ENCODE measurements around the gene ANKRD53. TPM values are rescaled to one million over a fixed set of nuclear protein-coding genes. Genes with fewer than 3 reads are reported as not detected.

The ANKRD53 gene
- total RNA-seq, 1 donor from 2014 or later: 2.5 TPM

DNA sequence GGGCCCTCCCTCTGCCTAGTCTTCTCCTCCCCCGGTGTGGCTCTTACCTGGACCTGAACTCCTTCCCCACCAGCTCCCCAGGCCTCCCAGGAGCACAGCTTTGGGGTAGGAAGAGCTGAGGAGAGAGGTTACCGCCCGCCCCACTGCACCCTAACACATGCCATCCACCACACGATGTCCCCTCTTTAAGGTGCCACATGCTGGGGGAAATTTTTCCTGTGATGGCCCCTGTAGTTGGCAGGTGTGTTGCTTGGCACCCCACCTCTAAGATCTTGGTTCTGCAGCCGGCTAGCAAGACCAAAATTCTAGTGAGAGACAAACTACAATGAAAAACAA is 23.1 kb downstream of the ANKRD53 start:
- Mint-ChIP-seq H3K4me1 (peaks cover 9% of the 10 kb centered on the region), H3K9me3 (no peaks in the 10 kb centered on the region), H3K4me3 (no peak overlapping the region), H3K36me3 (ENCODE audit: low read depth) (no peaks in the 10 kb centered on the region), H3K27ac (no peak overlapping the region), H3K27me3 (peaks cover 11% of the 10 kb centered on the region)
- intact Hi-C loops (cut with micrococcal nuclease): loop anchor here (1.0 to 5.0 kb wide), 5 partner anchors 17 to 699 kb away; partner anchors contain the start of gene FAM136A
- DNase-seq: no peak
- POLR2A ChIA-PET: interaction anchor here (0.5 to 1.0 kb wide), 4 partner anchors 36 to 812 kb away, joined by 3 to 4 read pairs (median 4); no protein-coding TSS in a partner anchor
- CTCF ChIA-PET: interaction anchor here (0.6 to 2.4 kb wide), 11 partner anchors 12 to 212 kb away, joined by 3 to 24 read pairs (median 3); no protein-coding TSS in a partner anchor
- TF ChIP-seq, protein P1, sequence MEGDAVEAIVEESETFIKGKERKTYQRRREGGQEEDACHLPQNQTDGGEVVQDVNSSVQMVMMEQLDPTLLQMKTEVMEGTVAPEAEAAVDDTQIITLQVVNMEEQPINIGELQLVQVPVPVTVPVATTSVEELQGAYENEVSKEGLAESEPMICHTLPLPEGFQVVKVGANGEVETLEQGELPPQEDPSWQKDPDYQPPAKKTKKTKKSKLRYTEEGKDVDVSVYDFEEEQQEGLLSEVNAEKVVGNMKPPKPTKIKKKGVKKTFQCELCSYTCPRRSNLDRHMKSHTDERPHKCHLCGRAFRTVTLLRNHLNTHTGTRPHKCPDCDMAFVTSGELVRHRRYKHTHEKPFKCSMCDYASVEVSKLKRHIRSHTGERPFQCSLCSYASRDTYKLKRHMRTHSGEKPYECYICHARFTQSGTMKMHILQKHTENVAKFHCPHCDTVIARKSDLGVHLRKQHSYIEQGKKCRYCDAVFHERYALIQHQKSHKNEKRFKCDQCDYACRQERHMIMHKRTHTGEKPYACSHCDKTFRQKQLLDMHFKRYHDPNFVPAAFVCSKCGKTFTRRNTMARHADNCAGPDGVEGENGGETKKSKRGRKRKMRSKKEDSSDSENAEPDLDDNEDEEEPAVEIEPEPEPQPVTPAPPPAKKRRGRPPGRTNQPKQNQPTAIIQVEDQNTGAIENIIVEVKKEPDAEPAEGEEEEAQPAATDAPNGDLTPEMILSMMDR (IDR thresholded peaks at IDR 0.05): no peak
- no peak for ATAC-seq (ENCODE audit: low read depth)

- ChIA-PET POLR2A (interaction anchor here (0.6 to 1.0 kb wide), 2 partner anchors 66 to 212 kb away, joined by 3 to 4 read pairs; no protein-coding TSS in a partner anchor), CTCF (interaction anchor here (0.6 to 2.4 kb wide), 10 partner anchors 13 to 213 kb away, joined by 3 to 24 read pairs (median 3); no protein-coding TSS in a partner anchor)
- Mint-ChIP-seq H3K27me3 (peaks cover 11% of the 10 kb centered on the region), H3K9me3 (no peaks in the 10 kb centered on the region), H3K4me1 (peaks cover 9% of the 10 kb centered on the region), H3K4me3 (no peak overlapping the region), H3K36me3 (ENCODE audit: low read depth) (no peaks in the 10 kb centered on the region), H3K27ac (no peak overlapping the region)
- ATAC-seq (ENCODE audit: low read depth) (no peak), DNase-seq (no peak)
- TF ChIP-seq, protein P1 (IDR thresholded peaks at IDR 0.05): no peak
- intact Hi-C loops (cut with micrococcal nuclease): loop anchor here (1.0 to 5.0 kb wide), 5 partner anchors 18 to 700 kb away; partner anchors contain the start of gene FAM136A
Measured at GRCh38 chr2:71001981-71002570, 23.6 kb downstream of the ANKRD53 start.

GRCh38 chr2:71003396-71003795 is 25.0 kb downstream of the ANKRD53 start:
- Mint-ChIP-seq H3K36me3 (ENCODE audit: low read depth) (no peaks in the 10 kb centered on the region), H3K9me3 (no peaks in the 10 kb centered on the region), H3K4me1 (peaks cover 9% of the 10 kb centered on the region), H3K27ac (no peak overlapping the region), H3K27me3 (peaks cover 11% of the 10 kb centered on the region), H3K4me3 (no peak overlapping the region)
- POLR2A ChIA-PET: no interaction called here
- DNase-seq (no peak), ATAC-seq (ENCODE audit: low read depth) (no peak)
- intact Hi-C loops (cut with micrococcal nuclease): loop anchor here (5.0 kb wide), 2 partner anchors 131 to 701 kb away; partner anchors contain the start of gene FAM136A
- CTCF ChIA-PET: no interaction called here
- TF ChIP-seq, protein P1 (IDR thresholded peaks at IDR 0.05): no peak

DNA sequence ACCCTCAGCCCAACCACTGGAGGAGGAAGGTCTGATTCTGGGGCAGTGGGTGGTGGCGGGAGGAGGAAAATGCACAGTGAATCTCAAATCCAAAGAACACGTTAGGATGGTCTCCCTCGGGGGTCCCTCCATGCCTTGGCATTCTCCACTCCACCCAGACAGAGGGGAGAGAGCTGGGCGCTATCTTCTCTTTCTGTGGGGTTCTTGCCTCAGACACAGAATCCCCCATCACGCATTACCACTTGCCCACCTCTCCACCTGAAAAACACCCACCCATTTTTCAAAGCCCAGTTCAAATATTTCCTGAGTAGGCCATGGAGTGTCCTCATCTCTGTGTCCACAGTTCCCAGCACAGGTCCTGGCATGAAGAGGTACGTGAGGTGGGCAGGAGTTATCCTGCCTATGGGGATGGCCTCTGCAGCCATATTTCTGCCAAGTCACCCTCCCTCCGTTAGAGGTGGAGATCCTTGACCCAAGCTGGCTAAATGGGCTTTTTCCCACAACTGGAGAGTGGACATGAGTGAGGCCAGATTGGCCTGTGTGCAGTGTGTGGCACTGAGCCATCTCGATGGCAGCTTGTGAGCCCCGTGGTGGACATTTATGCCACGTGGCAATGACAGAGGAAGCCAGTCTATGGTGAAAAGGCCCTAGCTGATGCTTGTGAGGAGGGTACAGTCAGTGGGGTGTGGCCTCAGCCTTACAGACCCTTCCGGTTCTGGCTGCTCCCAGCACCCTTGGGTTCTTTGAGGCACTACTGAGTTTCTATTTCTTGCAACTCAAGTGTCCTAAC is 25.7 kb downstream of the ANKRD53 start:
- ATAC-seq (ENCODE audit: low read depth): no peak
- no peak overlapping the region for H3K4me3 Mint-ChIP-seq
- peaks cover 15% of the 10 kb centered on the region for H3K27me3 Mint-ChIP-seq
- H3K36me3 Mint-ChIP-seq (ENCODE audit: low read depth): no peaks in the 10 kb centered on the region
- no peak overlapping the region for H3K27ac Mint-ChIP-seq
- intact Hi-C loops (cut with micrococcal nuclease): loop anchor here (5.0 kb wide), 2 partner anchors 132 to 702 kb away; partner anchors contain the start of gene FAM136A
- POLR2A ChIA-PET: no interaction called here
- TF ChIP-seq, protein P1 (IDR thresholded peaks at IDR 0.05): no peak
- CTCF ChIA-PET: no interaction called here
- H3K9me3 Mint-ChIP-seq: no peaks in the 10 kb centered on the region
- H3K4me1 Mint-ChIP-seq: peaks cover 9% of the 10 kb centered on the region
- DNase-seq: no peak

DNA sequence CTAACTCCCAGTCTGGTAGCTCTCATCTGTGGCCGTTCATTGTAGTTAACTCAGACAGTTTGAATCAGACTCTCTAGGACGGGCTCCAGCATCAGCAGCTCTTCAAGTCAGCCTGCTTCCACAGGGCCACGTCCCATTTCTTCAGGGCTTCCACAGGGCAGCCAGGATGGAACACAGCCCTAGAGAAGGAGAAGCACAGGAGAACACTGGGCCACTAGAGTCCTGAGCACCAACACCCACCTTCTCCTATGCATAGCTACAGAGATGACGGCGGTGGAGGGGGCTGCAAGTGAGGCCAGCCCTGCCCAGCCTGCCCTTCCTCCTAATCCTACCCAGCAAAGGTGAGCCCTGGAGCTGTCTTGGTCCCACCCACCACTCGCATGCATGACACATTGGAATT is 26.4 kb downstream of the ANKRD53 start:
- CTCF ChIA-PET: no interaction called here
- no peak overlapping the region for H3K27ac Mint-ChIP-seq

More for the DNA sequence above, 26.4 kb downstream of the ANKRD53 start:
- Mint-ChIP-seq H3K27me3 (peaks cover 19% of the 10 kb centered on the region), H3K36me3 (ENCODE audit: low read depth) (no peaks in the 10 kb centered on the region), H3K9me3 (no peaks in the 10 kb centered on the region), H3K4me1 (peaks cover 9% of the 10 kb centered on the region), H3K4me3 (no peak overlapping the region)
- intact Hi-C loops (cut with micrococcal nuclease): loop anchor here (5.0 kb wide), 2 partner anchors 133 to 703 kb away; partner anchors contain the start of gene FAM136A
- DNase-seq (no peak), ATAC-seq (ENCODE audit: low read depth) (no peak)
- TF ChIP-seq, protein P1 (IDR thresholded peaks at IDR 0.05): no peak
- POLR2A ChIA-PET: no interaction called here
